HFFc6 (cell line): ENCODE results near the gene HIVEP3. TPM values are rescaled to one million over a fixed set of nuclear protein-coding genes. Genes with fewer than 3 reads are reported as not detected.

Experiments
- DNase-seq: peaks from one replicate; pipeline ENCODE4 v3.0.0-alpha.2; 2018
- H3K27ac Mint-ChIP-seq: 2 replicates; pipeline ENCODE4 v1.8.0; 2020; ENCODE audit warnings: mild to moderate bottlenecking, mixed read lengths
- H3K27me3 Mint-ChIP-seq: 2 replicates; pipeline ENCODE4 v1.8.0; 2021; ENCODE audit warnings: mild to moderate bottlenecking, moderate library complexity, mixed read lengths; ENCODE audit not compliant: insufficient read depth
- H3K36me3 Mint-ChIP-seq: 2 replicates; pipeline ENCODE4 v1.8.0; 2021; ENCODE audit warnings: low read depth, mixed read lengths
- H3K4me1 Mint-ChIP-seq: 2 replicates; pipeline ENCODE4 v1.8.0; 2020; ENCODE audit warnings: low read depth, mixed read lengths
- H3K4me3 Mint-ChIP-seq: 2 replicates; pipeline ENCODE4 v1.8.0; 2020; ENCODE audit warnings: mild to moderate bottlenecking, moderate library complexity, mixed read lengths
- H3K9me3 Mint-ChIP-seq: 2 replicates; pipeline ENCODE4 v1.8.0; 2020; ENCODE audit warnings: mild to moderate bottlenecking, mixed read lengths
- total RNA-seq, 6 experiments: library from RNA; stranded (reverse); fragmentation: NEBNext Ultra II Directional; extraction: Animal tissue kit (Norgen Biotek cat#: 25700); gene quantifications; 2 replicates in 1 of 6; 3 replicates in 5 of 6; pipeline ENCODE4 v1.2.3, GENCODE V29; 2021
- TF ChIP-seq, protein P1 (sequence below): fragments of 200-600 bp; sonication (generic); IDR thresholded peaks from 2 replicates; pipeline ENCODE4 v1.5.0; 2021; ENCODE audit warnings: antibody characterized with exemption, mild to moderate bottlenecking

The HIVEP3 gene
- total RNA-seq, 6 experiments from 2014 or later, result 7.0 to 9.7 (median 7.9) TPM

DNA sequence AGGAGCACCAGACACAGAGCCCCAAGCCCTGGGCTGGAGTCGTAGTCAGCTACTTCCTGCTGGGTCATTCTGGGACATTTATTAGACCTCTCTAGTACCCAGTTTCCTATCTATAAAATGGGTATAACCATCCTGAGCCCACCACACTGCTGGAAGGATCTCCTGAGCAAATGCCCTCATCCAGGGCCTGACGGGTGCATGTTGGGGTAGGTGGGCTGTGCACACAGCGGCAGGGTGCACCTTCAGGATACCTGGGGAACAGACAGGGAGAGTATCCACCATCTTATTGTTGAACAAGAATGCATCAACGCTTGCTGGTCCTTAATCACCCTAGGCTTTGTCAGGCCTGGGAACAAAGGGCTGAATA lies 191.0 kb downstream of the HIVEP3 start:
- DNase-seq, result no peak
- no peaks in the 10 kb centered on the region; the same call in 1 of the 2 replicates for H3K36me3 Mint-ChIP-seq

DNA sequence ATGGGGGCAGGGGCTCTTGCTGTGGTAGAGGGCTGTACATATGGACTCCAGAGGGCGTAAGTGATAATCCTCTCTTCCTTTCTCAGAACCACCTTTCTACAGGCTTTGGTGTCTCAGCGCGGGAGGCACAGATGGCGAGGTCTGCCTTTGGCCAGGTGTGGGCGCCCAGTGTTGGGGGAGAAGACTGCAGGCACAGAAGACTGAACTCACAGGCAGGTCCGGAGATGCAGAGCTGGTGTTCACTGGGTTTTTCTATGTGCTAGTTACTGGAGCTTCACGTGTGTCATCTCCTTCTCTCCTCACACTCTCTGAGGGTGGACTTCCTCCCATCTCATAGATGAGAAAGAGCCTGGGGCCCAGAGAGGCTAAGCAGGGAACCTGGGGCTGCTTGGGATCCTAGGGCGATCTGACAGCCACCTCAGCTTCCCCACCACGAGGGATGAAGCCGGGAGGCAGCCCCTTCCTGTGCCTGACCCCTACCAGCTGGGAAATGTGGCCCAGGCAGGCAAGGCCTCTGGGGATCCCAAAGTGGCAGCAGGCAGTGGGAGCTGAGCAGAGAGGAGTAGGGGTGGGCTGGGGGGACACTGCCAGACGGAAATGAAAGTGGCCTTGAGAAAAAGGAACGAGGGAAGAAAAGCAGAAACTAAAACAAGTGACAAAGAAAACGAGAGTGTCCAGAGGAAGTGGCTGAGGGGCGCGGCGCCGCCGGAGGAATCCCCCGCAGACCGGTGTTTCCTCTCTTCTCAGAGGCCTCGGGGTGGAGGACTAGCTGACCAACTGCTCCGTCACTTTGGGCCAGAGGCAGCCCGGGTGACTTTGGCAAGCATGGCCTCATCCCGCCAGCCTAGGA lies 191.6 kb downstream of the HIVEP3 start:
- no peak overlapping the region for H3K27ac Mint-ChIP-seq
- H3K4me1 Mint-ChIP-seq, result peaks cover 13% of the 10 kb centered on the region
- peaks cover 5% of the 10 kb centered on the region for H3K27me3 Mint-ChIP-seq
- TF ChIP-seq, protein P1, sequence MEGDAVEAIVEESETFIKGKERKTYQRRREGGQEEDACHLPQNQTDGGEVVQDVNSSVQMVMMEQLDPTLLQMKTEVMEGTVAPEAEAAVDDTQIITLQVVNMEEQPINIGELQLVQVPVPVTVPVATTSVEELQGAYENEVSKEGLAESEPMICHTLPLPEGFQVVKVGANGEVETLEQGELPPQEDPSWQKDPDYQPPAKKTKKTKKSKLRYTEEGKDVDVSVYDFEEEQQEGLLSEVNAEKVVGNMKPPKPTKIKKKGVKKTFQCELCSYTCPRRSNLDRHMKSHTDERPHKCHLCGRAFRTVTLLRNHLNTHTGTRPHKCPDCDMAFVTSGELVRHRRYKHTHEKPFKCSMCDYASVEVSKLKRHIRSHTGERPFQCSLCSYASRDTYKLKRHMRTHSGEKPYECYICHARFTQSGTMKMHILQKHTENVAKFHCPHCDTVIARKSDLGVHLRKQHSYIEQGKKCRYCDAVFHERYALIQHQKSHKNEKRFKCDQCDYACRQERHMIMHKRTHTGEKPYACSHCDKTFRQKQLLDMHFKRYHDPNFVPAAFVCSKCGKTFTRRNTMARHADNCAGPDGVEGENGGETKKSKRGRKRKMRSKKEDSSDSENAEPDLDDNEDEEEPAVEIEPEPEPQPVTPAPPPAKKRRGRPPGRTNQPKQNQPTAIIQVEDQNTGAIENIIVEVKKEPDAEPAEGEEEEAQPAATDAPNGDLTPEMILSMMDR, result no peak
- H3K9me3 Mint-ChIP-seq, result no peaks in the 10 kb centered on the region
- no peaks in the 10 kb centered on the region; the same call in 1 of the 2 replicates for H3K36me3 Mint-ChIP-seq
- DNase-seq, result no peak
- no peak overlapping the region for H3K4me3 Mint-ChIP-seq

More for the DNA sequence above, 191.0 kb downstream of the HIVEP3 start:
- Mint-ChIP-seq H3K27ac (no peak overlapping the region), H3K27me3 (peaks cover 4% of the 10 kb centered on the region), H3K9me3 (no peaks in the 10 kb centered on the region), H3K4me1 (peaks cover 14% of the 10 kb centered on the region), H3K4me3 (no peak overlapping the region)
- TF ChIP-seq, protein P1, result no peak

- H3K27ac Mint-ChIP-seq, result no peak overlapping the region
- peaks cover 13% of the 10 kb centered on the region for H3K4me1 Mint-ChIP-seq
- H3K36me3 Mint-ChIP-seq, result no peaks in the 10 kb centered on the region
- DNase-seq, result no peak
- no peaks in the 10 kb centered on the region for H3K9me3 Mint-ChIP-seq
- no peak overlapping the region for H3K4me3 Mint-ChIP-seq
- TF ChIP-seq, protein P1, result no peak
- H3K27me3 Mint-ChIP-seq, result peaks cover 7% of the 10 kb centered on the region
Measured at GRCh38 chr1:41726292-41726691, 192.4 kb downstream of the HIVEP3 start.

DNA sequence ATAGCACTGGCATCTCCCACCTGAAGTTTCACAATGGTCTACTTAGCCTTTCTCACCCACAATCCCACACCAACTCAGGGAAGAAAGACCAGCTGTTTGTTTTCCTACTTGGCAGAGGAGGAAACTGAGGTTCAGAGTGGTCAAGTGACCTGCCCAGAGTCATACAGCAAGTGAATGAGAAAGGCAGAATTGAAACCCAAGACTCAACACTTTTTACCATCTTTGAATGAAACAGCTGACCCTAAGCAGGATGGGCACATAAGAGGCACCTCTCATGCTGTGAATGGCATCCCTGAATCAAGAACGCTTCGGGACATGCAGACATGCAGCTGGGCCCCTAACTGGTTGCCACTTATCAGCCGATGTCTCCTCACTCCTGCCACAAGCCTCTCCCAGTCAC lies 193.8 kb downstream of the HIVEP3 start:
- DNase-seq, result no peak
- Mint-ChIP-seq H3K4me3 (no peak overlapping the region), H3K27me3 (peaks cover 7% of the 10 kb centered on the region), H3K27ac (no peak overlapping the region), H3K36me3 (no peaks in the 10 kb centered on the region), H3K9me3 (no peaks in the 10 kb centered on the region), H3K4me1 (peaks cover 13% of the 10 kb centered on the region)
- TF ChIP-seq, protein P1, result no peak

GRCh38 chr1:41724248-41724647 lies 194.5 kb downstream of the HIVEP3 start:
- DNase-seq, result no peak
- no peak overlapping the region for H3K27ac Mint-ChIP-seq

More at GRCh38 chr1:41724248-41724647, 194.5 kb downstream of the HIVEP3 start:
- no peak overlapping the region for H3K4me3 Mint-ChIP-seq
- H3K36me3 Mint-ChIP-seq, result no peaks in the 10 kb centered on the region
- H3K9me3 Mint-ChIP-seq, result no peaks in the 10 kb centered on the region
- peaks cover 13% of the 10 kb centered on the region for H3K4me1 Mint-ChIP-seq
- TF ChIP-seq, protein P1, result no peak
- peaks cover 7% of the 10 kb centered on the region for H3K27me3 Mint-ChIP-seq
